Liver (tissue), 9 donors: Measurements from ENCODE around the gene CYB5RL. TPM values are rescaled to one million over a fixed set of nuclear protein-coding genes. Genes with fewer than 3 reads are reported as not detected.

ENCODE experiments used
- DNase-seq: peaks from one replicate; pipeline ENCODE4 v3.0.0-alpha.2; 2017; ENCODE audit warnings: low spot score
- H3K27ac ChIP-seq, 2 donors: one replicate each; pipeline ENCODE4 v1.7.0; 2013; ENCODE audit warnings: inconsistent platforms in 2 of 2, low read length in 2 of 2, control low read depth in 1 of 2, low read depth in 1 of 2, mild to moderate bottlenecking in 1 of 2
- H3K27me3 ChIP-seq, 4 donors: one replicate each; pipeline versions ENCODE4 v1.6.1 to v1.7.0; 2013; ENCODE audit warnings: low read length in 3 of 4, inconsistent platforms in 1 of 4, mild to moderate bottlenecking in 1 of 4, moderate library complexity in 1 of 4; ENCODE audit not compliant: control insufficient read depth in 4 of 4, insufficient read depth in 4 of 4
- H3K36me3 ChIP-seq, 4 donors: one replicate each; pipeline versions ENCODE4 v1.6.1 to v1.7.0; 2013; ENCODE audit warnings: low read length in 3 of 4, mild to moderate bottlenecking in 3 of 4, low read depth in 1 of 4, moderate library complexity in 1 of 4; ENCODE audit not compliant: control insufficient read depth in 4 of 4, insufficient read depth in 3 of 4
- H3K4me1 ChIP-seq, 4 donors: one replicate each; pipeline versions ENCODE4 v1.6.1 to v1.7.0; 2013; ENCODE audit warnings: low read length in 3 of 4, mild to moderate bottlenecking in 3 of 4, moderate library complexity in 1 of 4; ENCODE audit not compliant: control insufficient read depth in 4 of 4, insufficient read depth in 4 of 4
- H3K4me3 ChIP-seq, 3 donors: one replicate each; pipeline versions ENCODE4 v1.6.1 to v1.7.0; 2013; ENCODE audit warnings: low read length in 3 of 3, control low read depth in 1 of 3, low read depth in 1 of 3, mild to moderate bottlenecking in 1 of 3
- H3K9ac ChIP-seq, 2 donors: one replicate each; pipeline ENCODE4 v1.7.0; 2013; ENCODE audit warnings: low read length in 2 of 2, mild to moderate bottlenecking in 2 of 2, moderate library complexity in 2 of 2, control low read depth in 1 of 2, low read depth in 1 of 2
- H3K9me3 ChIP-seq, 4 donors: one replicate each; pipeline versions ENCODE4 v1.6.1 to v1.7.0; 2013; ENCODE audit warnings: low read length in 3 of 4; ENCODE audit not compliant: control insufficient read depth in 4 of 4
- EGR1 ChIP-seq, 2 donors: IDR thresholded peaks; 2 replicates each; pipeline ENCODE4 v1.6.1; 2016 to 2018; ENCODE audit warnings: antibody characterized with exemption in 2 of 2, low read depth in 2 of 2
- FOXA1 ChIP-seq: IDR thresholded peaks from 2 replicates; pipeline ENCODE4 v1.6.1; 2016; ENCODE audit warnings: antibody characterized with exemption
- FOXA2 ChIP-seq: IDR thresholded peaks from 2 replicates; pipeline ENCODE4 v1.6.1; 2016; ENCODE audit warnings: antibody characterized with exemption
- GABPA ChIP-seq, 2 donors: IDR thresholded peaks in 1 of 2; conservative IDR thresholded peaks in 1 of 2; 2 replicates each; pipeline ENCODE4 v1.6.1; 2016; ENCODE audit warnings: antibody characterized with exemption in 2 of 2, mild to moderate bottlenecking in 1 of 2, moderate library complexity in 1 of 2
- HNF4A ChIP-seq, 2 donors: conservative IDR thresholded peaks; 2 replicates each; pipeline ENCODE4 v1.6.1; 2016; ENCODE audit warnings: antibody characterized with exemption in 2 of 2, mild to moderate bottlenecking in 2 of 2
- NR2F2 ChIP-seq: IDR thresholded peaks from 2 replicates; pipeline ENCODE4 v1.6.1; 2016; ENCODE audit warnings: antibody characterized with exemption
- RXRA ChIP-seq, 2 donors: IDR thresholded peaks; 2 replicates each; pipeline ENCODE4 v1.6.1; 2017 to 2018; ENCODE audit warnings: antibody characterized with exemption in 2 of 2, mild to moderate bottlenecking in 1 of 2
- SP1 ChIP-seq: IDR thresholded peaks from 2 replicates; pipeline ENCODE4 v1.6.1; 2018; ENCODE audit warnings: antibody characterized with exemption, mild to moderate bottlenecking
- YY1 ChIP-seq: IDR thresholded peaks from 2 replicates; pipeline ENCODE4 v1.6.1; 2016; ENCODE audit warnings: antibody characterized with exemption, mild to moderate bottlenecking
- WGBS: extraction: QIAGEN DNeasy Blood & Tissue Kit; methylation state at CpG from one replicate; pipeline ENCODE4 v1.1.7; 2013; 5-methylcytosine and 5-hydroxymethylcytosine counted together
- polyA plus RNA-seq, 2 donors: library from polyadenylated mRNA; stranded (reverse) in 1 of 2; unstranded in 1 of 2; fragments of 200-250 nt in 1 of 2; fragments of >200 nt in 1 of 2; fragmentation: Nextera tagmentation in 1 of 2; extraction: Ambion mirVana in 1 of 2; gene quantifications; one replicate each; pipeline versions ENCODE4 v1.2.1 to v1.2.3, GENCODE V29; 2013 to 2015
- total RNA-seq, 2 donors: library from RNA; depleted of rRNA; stranded (reverse); fragments of >200 nt; gene quantifications; one replicate each; pipeline ENCODE4 v1.2.3, GENCODE V29; 2014
- TF ChIP-seq, protein P1 (sequence below): IDR thresholded peaks from 2 replicates; pipeline ENCODE4 v1.6.1; 2016; ENCODE audit warnings: antibody characterized with exemption
- TF ChIP-seq, protein P2 (sequence below): IDR thresholded peaks from 2 replicates; pipeline ENCODE4 v1.6.1; 2016; ENCODE audit warnings: antibody characterized with exemption
- TF ChIP-seq, protein P3 (sequence below): fragments of 150-350 bp; IDR thresholded peaks from 2 replicates; pipeline ENCODE4 v1.5.1; 2017; ENCODE audit warnings: improper control_type of control experiment, low read depth, low read length; ENCODE audit not compliant: missing input control
- TF ChIP-seq, protein P4 (sequence below): IDR thresholded peaks from 2 replicates; pipeline ENCODE4 v1.6.1; 2016; ENCODE audit warnings: antibody characterized with exemption
- donor health status: healthy.
- donor health status: healthy.
- donor health status: healthy.
- donor health status: healthy.
- donor health status: healthy.

Gene CYB5RL
- total and polyA plus RNA-seq, 4 donors = 1.5 to 4.5 (median 2.5) TPM

DNA sequence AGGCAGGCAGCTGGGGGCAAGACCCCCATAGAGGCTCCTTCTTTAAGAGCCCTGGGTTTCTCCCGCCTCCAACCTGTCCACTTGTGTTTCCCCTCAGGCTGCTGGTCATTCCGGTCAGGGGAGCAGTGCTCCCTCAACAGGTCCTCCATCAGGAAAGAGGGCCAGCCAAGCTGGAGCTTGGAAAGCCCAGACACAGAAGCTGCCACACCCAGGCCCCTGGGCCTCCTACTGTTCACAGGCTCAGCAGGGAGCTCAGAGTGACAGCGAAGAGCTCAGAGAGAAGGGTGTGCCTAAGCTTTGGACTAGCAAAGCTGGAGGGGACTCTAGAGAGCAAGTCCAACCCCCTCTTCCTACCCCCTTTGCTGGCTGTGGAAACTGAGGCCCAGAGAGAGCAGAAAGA is 36.8 kb downstream of the CYB5RL start:
- 93% methylated on average over 3 of the region's 3 CpGs for WGBS
- Histone ChIP-seq H3K9me3 (no peaks in the 10 kb centered on the region), H3K9ac (no peak overlapping the region), H3K36me3 (no peaks in the 10 kb centered on the region), H3K4me3 (no peak overlapping the region), H3K27me3 (no peaks in the 10 kb centered on the region), H3K4me1 (no peaks in the 10 kb centered on the region), H3K27ac (no peak overlapping the region)
- no peak for TF ChIP-seq RXRA (IDR thresholded peaks at IDR 0.05)
- DNase-seq = no peak

DNA sequence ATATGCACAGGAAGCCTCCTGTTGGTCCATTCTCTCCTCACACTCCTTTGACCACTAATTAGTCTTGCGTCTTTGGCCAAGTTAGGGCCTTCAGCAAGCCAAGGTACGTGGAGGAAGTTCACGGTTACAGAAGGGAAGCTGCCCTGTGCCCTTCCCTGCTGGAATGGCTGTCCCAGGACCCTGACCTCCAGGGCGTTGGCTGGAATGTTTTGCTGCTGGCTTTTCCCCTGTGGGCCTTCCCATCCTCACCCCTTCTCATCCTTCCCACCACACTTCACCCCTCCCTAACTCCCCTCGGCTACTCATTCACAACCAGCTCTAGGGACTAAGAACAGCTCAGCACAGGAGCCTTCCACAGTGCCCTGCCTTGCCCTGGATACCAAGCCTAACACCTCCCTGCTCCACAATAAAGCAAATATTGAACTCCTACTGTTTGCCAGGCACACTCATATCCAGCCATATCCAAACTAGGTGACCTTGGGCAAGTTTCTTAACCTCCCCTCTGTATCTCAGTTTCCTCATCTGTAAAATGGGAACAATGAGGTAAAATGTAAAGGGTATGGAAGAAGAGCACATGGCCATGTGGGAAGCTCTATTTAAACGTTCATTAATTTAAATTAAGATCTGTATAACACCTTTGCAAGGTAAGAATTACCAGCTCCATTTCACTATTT is 38.2 kb downstream of the CYB5RL start:
- Histone ChIP-seq H3K9ac (no peak overlapping the region), H3K4me3 (no peak overlapping the region), H3K27ac (no peak overlapping the region), H3K27me3 (no peaks in the 10 kb centered on the region), H3K4me1 (no peaks in the 10 kb centered on the region), H3K9me3 (no peaks in the 10 kb centered on the region), H3K36me3 (no peaks in the 10 kb centered on the region)
- WGBS = 80% methylated on average over 6 of the region's 6 CpGs
- no peak for DNase-seq
- TF ChIP-seq EGR1 (IDR thresholded peaks at IDR 0.05; ENCODE audit: low read depth in 2 of 2) (no peak), NR2F2 (peak; percentile 26)

DNA sequence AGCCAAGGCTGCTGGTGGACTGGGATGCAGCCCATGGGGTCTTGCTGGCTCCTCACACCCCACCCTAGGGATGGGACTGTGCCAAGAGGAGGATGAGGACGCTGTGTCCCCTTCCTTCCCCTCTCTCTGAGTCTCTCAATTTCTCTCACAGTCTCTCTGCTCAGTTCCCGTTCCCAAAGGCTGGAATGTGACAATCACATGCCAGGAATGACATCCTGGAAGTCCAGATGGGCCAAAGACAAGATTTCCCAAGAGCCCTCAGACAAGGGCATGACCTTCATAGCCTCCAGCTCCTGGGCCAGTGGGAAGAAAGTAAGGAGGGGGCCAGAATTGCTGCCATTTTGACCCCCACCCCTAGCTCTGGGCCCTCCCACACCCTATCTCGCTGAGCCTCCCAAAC is 39.5 kb downstream of the CYB5RL start:
- 71% methylated on average over 3 of the region's 3 CpGs for WGBS
- no peaks in the 10 kb centered on the region for H3K9me3 ChIP-seq

More for the DNA sequence above, 39.5 kb downstream of the CYB5RL start:
- no peaks in the 10 kb centered on the region for H3K4me1 ChIP-seq
- H3K9ac ChIP-seq = no peak overlapping the region
- no peaks in the 10 kb centered on the region for H3K36me3 ChIP-seq
- no peak for DNase-seq
- H3K27ac ChIP-seq = no peak overlapping the region
- H3K4me3 ChIP-seq = no peak overlapping the region
- no peaks in the 10 kb centered on the region for H3K27me3 ChIP-seq
- no peak for TF ChIP-seq RXRA (IDR thresholded peaks at IDR 0.05)
- TF ChIP-seq, protein P1, sequence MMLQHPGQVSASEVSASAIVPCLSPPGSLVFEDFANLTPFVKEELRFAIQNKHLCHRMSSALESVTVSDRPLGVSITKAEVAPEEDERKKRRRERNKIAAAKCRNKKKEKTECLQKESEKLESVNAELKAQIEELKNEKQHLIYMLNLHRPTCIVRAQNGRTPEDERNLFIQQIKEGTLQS = no peak
- no peak for TF ChIP-seq HNF4A (conservative IDR thresholded peaks at IDR 0.05)
- TF ChIP-seq SP1 = no peak
- TF ChIP-seq, protein P2, sequence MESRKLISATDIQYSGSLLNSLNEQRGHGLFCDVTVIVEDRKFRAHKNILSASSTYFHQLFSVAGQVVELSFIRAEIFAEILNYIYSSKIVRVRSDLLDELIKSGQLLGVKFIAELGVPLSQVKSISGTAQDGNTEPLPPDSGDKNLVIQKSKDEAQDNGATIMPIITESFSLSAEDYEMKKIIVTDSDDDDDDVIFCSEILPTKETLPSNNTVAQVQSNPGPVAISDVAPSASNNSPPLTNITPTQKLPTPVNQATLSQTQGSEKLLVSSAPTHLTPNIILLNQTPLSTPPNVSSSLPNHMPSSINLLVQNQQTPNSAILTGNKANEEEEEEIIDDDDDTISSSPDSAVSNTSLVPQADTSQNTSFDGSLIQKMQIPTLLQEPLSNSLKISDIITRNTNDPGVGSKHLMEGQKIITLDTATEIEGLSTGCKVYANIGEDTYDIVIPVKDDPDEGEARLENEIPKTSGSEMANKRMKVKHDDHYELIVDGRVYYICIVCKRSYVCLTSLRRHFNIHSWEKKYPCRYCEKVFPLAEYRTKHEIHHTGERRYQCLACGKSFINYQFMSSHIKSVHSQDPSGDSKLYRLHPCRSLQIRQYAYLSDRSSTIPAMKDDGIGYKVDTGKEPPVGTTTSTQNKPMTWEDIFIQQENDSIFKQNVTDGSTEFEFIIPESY = no peak
- TF ChIP-seq, protein P3, sequence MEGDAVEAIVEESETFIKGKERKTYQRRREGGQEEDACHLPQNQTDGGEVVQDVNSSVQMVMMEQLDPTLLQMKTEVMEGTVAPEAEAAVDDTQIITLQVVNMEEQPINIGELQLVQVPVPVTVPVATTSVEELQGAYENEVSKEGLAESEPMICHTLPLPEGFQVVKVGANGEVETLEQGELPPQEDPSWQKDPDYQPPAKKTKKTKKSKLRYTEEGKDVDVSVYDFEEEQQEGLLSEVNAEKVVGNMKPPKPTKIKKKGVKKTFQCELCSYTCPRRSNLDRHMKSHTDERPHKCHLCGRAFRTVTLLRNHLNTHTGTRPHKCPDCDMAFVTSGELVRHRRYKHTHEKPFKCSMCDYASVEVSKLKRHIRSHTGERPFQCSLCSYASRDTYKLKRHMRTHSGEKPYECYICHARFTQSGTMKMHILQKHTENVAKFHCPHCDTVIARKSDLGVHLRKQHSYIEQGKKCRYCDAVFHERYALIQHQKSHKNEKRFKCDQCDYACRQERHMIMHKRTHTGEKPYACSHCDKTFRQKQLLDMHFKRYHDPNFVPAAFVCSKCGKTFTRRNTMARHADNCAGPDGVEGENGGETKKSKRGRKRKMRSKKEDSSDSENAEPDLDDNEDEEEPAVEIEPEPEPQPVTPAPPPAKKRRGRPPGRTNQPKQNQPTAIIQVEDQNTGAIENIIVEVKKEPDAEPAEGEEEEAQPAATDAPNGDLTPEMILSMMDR = no peak
- TF ChIP-seq YY1 = no peak
- TF ChIP-seq EGR1 (IDR thresholded peaks at IDR 0.05; ENCODE audit: low read depth in 2 of 2) = no peak
- TF ChIP-seq FOXA1 = no peak
- TF ChIP-seq FOXA2 = no peak
- no peak for TF ChIP-seq NR2F2
- TF ChIP-seq GABPA (IDR thresholded peaks at IDR 0.05 in 1 of 2, conservative IDR thresholded peaks at IDR 0.05 in 1 of 2) = no peak
- TF ChIP-seq, protein P4, sequence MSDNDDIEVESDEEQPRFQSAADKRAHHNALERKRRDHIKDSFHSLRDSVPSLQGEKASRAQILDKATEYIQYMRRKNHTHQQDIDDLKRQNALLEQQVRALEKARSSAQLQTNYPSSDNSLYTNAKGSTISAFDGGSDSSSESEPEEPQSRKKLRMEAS = no peak
